D721Med (cell line): ENCODE data around the gene ASB6.

Source experiments
- DNase-seq: peaks from one replicate; pipeline ENCODE4 v3.0.0; 2011; ENCODE audit warnings: low spot score; ENCODE audit not compliant: insufficient read length
- FAIRE-seq: peaks from 2 replicates; lab custom pipeline; 2011; peaks lifted over from hg19 to GRCh38; lab: Jason Lieb, UNC
- CTCF ChIP-seq: IDR thresholded peaks from 2 replicates; pipeline ENCODE4 v1.5.1; 2012; ENCODE audit warnings: mild to moderate bottlenecking, control low read depth; ENCODE audit not compliant: insufficient read depth; ENCODE audit errors: missing control alignments

The ASB6 gene

DNA sequence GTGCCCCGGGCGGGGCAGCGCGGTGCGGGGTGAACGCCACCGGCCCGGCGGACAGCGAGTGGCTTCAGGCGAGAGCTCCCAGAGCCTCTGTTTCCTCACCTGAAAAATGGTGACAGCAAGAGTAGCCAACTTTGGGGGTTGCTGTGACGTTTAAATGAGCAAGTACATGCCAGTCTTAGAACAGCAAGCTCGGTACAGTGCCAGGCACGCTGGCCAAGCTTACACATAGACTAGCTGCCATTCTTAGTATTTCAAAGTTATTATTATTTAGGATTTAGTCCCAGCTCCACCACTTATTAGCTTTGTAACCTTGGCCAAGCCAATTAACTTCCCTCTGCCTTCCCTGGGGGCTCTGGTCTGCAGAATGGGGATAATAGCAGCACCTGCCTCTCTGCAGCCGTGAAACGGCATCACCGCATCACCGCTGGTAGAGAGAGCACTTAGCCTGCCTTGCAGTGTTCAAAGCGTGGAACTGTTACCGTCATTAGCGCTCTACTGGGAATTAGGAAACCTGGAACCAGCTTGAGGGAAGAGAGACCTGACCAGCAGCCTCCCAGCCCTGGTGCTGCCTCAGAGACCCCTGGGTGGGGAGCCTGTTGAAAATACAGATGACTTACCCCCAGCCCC lies 21.2 kb downstream of the ASB6 start, which contains the start of gene C9orf50:
Gene C9orf50, minus strand, starts transcription at position 433 of the 627 bp plus-strand sequence. CDS start 527 bp downstream, outside the sequence.
- DNase-seq: no peak
- FAIRE-seq: no peak
- no peak for TF ChIP-seq CTCF

DNA sequence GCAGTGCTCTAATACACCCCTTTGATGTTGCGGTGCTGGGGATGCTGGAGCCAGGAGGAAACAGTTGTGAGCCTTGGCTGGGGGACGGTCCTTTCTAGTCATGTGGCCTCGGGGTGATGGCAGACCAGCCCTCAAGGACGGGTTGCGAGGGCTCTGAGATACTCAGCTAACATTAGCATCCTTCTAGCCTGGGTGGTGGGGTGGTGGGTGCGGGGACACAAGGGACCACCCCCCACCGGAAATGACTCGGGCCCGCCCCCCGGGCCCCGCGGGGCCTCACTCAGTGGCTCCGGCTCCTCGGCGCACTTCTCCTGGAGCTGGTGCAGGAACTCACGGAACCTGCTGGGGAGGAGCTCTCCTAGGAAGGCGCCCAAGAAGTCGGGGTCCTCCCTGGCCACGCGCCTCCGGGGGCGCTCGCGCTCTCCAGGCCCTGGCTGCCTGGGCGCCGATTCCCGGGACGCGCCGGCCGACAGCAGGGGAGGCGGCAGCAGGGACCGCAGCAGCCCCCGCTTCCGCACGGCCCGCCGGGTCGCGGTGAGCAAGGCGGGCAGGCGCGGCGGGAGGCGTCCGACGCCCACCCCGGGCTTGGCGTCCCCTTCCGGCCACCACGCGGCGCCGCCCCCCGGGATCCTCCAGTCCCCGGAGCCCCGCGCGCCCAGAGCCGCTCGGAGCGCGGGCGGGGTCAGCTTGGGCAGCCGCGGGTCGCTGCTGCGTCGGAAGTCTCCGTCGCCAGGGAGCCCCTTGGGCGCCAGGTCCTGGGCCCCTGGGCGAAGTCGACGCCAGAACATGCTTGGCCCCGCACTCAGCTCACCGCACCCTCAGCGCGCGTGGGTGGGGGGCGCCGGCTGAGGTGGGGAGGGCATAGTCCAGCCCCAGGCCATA lies 21.9 kb downstream of the ASB6 start:
- no peak for FAIRE-seq
- TF ChIP-seq CTCF: peak; percentile 24
- DNase-seq: no peak

GRCh38 chr9:129617167-129617566 lies 24.8 kb downstream of the ASB6 start:
- FAIRE-seq (no peak), DNase-seq (no peak)

DNA sequence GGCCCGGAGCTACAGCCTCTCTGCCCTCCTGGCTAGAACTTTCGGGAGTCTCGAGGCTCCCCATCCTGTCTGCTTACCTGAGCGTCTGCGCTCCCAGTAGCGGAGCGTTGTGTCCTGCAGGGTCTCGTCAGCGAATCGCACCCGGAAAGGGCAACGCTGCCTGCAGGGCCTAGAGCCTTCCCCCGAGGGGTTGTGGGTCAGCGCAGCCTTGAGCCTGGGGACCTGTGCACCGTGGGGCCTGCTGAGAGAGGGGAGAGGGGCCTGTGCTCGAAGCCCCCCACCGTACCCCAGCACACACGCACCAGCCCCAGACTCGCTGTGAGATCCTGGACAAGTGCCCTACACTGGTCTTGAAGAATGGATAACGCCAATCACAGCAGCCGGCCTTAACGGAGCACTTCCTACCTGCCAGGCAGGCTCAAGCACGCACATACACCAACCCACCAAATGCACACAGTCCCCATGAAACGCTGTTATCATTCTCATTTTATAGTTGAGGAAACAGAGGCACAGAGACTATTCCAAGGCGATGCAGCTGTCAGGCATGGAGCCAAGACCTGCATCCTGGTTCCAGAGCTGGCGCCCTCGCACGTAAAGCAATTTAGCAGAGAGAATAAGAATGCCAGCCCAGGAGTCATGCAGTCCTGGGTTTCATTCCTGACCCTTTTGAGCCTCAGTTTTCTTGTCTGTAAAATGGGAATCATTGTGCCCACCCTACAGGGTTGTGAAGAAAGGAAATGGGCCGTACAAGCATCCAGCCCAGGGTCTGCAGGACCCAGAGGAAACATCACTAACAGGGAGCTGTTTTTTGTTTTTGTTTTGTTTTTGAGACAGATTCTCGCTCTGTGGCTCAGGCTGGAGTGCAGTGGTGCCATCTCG lies 26.3 kb downstream of the ASB6 start:
- DNase-seq (no peak), FAIRE-seq (no peak)
- TF ChIP-seq CTCF: no peak

More at GRCh38 chr9:129617167-129617566, 24.8 kb downstream of the ASB6 start:
- peak; percentile 46 for TF ChIP-seq CTCF

DNA sequence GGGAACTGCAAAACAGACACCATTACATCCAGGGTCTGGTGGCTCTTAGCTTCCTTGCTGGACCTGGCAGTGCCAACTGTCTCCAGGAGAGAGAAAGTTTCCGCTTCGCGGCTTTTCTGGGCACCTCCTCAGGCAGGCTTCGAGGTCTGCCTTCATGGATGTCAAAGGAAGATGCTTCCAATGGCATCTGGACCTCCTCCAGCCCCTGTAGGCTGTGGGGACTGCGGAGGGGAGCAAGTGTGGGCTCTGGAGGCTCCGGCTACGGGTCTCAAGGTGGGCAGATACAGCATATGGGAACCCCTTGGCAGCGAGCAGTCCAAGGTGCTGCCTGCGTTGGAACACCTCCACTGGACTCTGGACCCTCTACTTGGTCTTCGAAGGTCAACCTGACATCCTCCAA lies 27.0 kb downstream of the ASB6 start:
- FAIRE-seq: no peak
- DNase-seq: no peak
- no peak for TF ChIP-seq CTCF

- FAIRE-seq: no peak
- TF ChIP-seq CTCF: no peak
- no peak for DNase-seq
These were observed 28.3 kb downstream of the ASB6 start for GRCh38 chr9:129613520-129614175.
